Activated CD8-positive, alpha-beta T cell treated with anti-CD3 and anti-CD28 coated beads for 36 hours (primary cell): ENCODE results near the gene F11. TPM values are rescaled to one million over a fixed set of nuclear protein-coding genes. Genes with fewer than 3 reads are reported as not detected.
"Not testable (repeated sequence)": the region's sequence is repeated elsewhere in the genome, so short reads cannot be mapped to it uniquely, and the experiment has no call there.

Experiments used
- ATAC-seq: fragments of 200-7000 bp; cut with Tn5 transposase; one replicate; pipeline ENCODE4 v1.10.0; 2021; ENCODE audit warnings: mild to moderate bottlenecking, moderate library complexity
- CTCF ChIA-PET: fragments of 350-600 bp; sonication (Branson Sonifier 250); formaldehyde crosslinking; loops from one replicate; lab custom pipeline; 2021; ENCODE audit warnings: antibody characterized with exemption; lab: Charles Lee
- POLR2A ChIA-PET: fragments of 350-600 bp; sonication (Branson Sonifier 250); formaldehyde crosslinking; loops from one replicate; lab custom pipeline; 2021; ENCODE audit warnings: antibody characterized with exemption; lab: Charles Lee
- DNase-seq: peaks from one replicate; pipeline ENCODE4 v3.0.0-alpha.2; 2020
- H3K27ac Mint-ChIP-seq: one replicate; pipeline ENCODE4 v1.8.0; 2021; ENCODE audit warnings: mild to moderate bottlenecking, mixed read lengths
- H3K27me3 Mint-ChIP-seq: one replicate; pipeline ENCODE4 v1.8.0; 2021; ENCODE audit warnings: mixed read lengths
- H3K36me3 Mint-ChIP-seq: one replicate; pipeline ENCODE4 v1.8.0; 2021; ENCODE audit warnings: low read depth, mixed read lengths
- H3K4me1 Mint-ChIP-seq: one replicate; pipeline ENCODE4 v1.8.0; 2021; ENCODE audit warnings: low read depth, mixed read lengths
- H3K4me3 Mint-ChIP-seq: one replicate; pipeline ENCODE4 v1.8.0; 2021; ENCODE audit warnings: mild to moderate bottlenecking, moderate library complexity, mixed read lengths
- H3K9me3 Mint-ChIP-seq: one replicate; pipeline ENCODE4 v1.8.0; 2021; ENCODE audit warnings: mixed read lengths
- CTCF ChIP-seq: fragments of 200-600 bp; IDR thresholded peaks from one replicate; pipeline ENCODE4 v1.8.0; 2022; ENCODE audit warnings: antibody characterized with exemption, mild to moderate bottlenecking
- intact Hi-C: fragments of 100-400 bp; cut with micrococcal nuclease; formaldehyde crosslinking; loops from one replicate; pipeline ENCODE4 v1.10.0; 2022
- total RNA-seq, 2 experiments: library from RNA; stranded (reverse); gene quantifications; one replicate each; pipeline ENCODE4 v1.2.3, GENCODE V29; 2021

The F11 gene
- total RNA-seq, 2 experiments from 2014 or later = not detected

DNA sequence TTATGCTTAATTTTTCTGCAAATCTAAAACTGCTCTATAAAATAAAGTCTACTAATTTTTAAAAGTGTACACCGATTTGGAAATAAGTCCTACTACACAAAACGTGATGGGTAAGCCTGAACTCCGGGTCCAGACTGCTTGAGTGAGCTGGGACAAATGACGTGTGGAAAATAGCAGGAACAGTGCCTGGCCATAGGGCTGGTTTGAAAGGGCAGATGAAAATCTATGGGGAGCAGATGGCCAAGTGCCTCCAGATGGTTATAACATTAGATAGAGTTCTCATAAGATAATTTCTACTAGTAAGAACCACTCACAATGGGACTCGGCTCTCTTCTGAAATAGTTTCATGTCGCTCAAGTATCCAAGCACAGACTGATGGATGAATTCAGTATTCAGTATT, 52.5 kb downstream of the F11 start:
- no peaks in the 10 kb centered on the region for H3K27me3 Mint-ChIP-seq
- ATAC-seq (no peak), DNase-seq (no peak)
- no peaks in the 10 kb centered on the region for H3K36me3 Mint-ChIP-seq
- no peak overlapping the region for H3K27ac Mint-ChIP-seq
- H3K9me3 Mint-ChIP-seq = no peaks in the 10 kb centered on the region
- ChIA-PET CTCF (no interaction called here), POLR2A (no interaction called here)
- H3K4me3 Mint-ChIP-seq = no peak overlapping the region
- no peaks in the 10 kb centered on the region for H3K4me1 Mint-ChIP-seq
- intact Hi-C loops = no loop called here
- TF ChIP-seq CTCF = no peak

- ATAC-seq, H3K9me3 Mint-ChIP-seq, H3K4me3 Mint-ChIP-seq, intact Hi-C loops, CTCF ChIA-PET, H3K36me3 Mint-ChIP-seq, H3K27ac Mint-ChIP-seq, H3K4me1 Mint-ChIP-seq, H3K27me3 Mint-ChIP-seq, DNase-seq, POLR2A ChIA-PET: not testable (repeated sequence)
Observed at GRCh38 chr4:186324660-186325059, 58.7 kb downstream of the F11 start.

- TF ChIP-seq CTCF = no peak
- Mint-ChIP-seq H3K27me3 (no peaks in the 10 kb centered on the region), H3K36me3 (no peaks in the 10 kb centered on the region), H3K27ac (no peak overlapping the region), H3K9me3 (peaks cover 2% of the 10 kb centered on the region), H3K4me3 (no peak overlapping the region), H3K4me1 (no peaks in the 10 kb centered on the region)
- ATAC-seq (no peak), DNase-seq (no peak)
- intact Hi-C loops = no loop called here
- ChIA-PET POLR2A (no interaction called here), CTCF (no interaction called here)
Observed at GRCh38 chr4:186326391-186326790, 60.4 kb downstream of the F11 start.

GRCh38 chr4:186329372-186329771, 63.4 kb downstream of the F11 start:
- intact Hi-C loops = no loop called here
- Mint-ChIP-seq H3K27ac (no peak overlapping the region), H3K9me3 (peaks cover 13% of the 10 kb centered on the region), H3K27me3 (no peaks in the 10 kb centered on the region), H3K36me3 (no peaks in the 10 kb centered on the region), H3K4me1 (no peaks in the 10 kb centered on the region), H3K4me3 (no peak overlapping the region)
- DNase-seq = no peak
- ATAC-seq = no peak
- POLR2A ChIA-PET = no interaction called here
- no peak for TF ChIP-seq CTCF
- CTCF ChIA-PET = no interaction called here

GRCh38 chr4:186330368-186330767, 64.4 kb downstream of the F11 start:
- no peak for DNase-seq
- ATAC-seq = no peak

More at GRCh38 chr4:186330368-186330767, 64.4 kb downstream of the F11 start:
- intact Hi-C loops = no loop called here
- CTCF ChIA-PET = no interaction called here
- Mint-ChIP-seq H3K9me3 (peaks cover 13% of the 10 kb centered on the region), H3K4me3 (no peak overlapping the region), H3K27ac (no peak overlapping the region), H3K4me1 (no peaks in the 10 kb centered on the region), H3K36me3 (no peaks in the 10 kb centered on the region), H3K27me3 (no peaks in the 10 kb centered on the region)
- POLR2A ChIA-PET = no interaction called here
- no peak for TF ChIP-seq CTCF
